B cell (primary cell): ENCODE results near the gene BAZ2B. TPM values are rescaled to one million over a fixed set of nuclear protein-coding genes. Genes with fewer than 3 reads are reported as not detected.

Source experiments
- ATAC-seq: fragments of 200-7000 bp; cut with Tn5 transposase; one replicate; pipeline ENCODE4 v1.10.0; 2021; ENCODE audit warnings: low read depth, mild to moderate bottlenecking, moderate number of reproducible peaks, moderate library complexity
- CTCF ChIA-PET: fragments of 350-600 bp; sonication (Branson Sonifier 250); formaldehyde crosslinking; loops from one replicate; lab custom pipeline; 2021; ENCODE audit warnings: antibody characterized with exemption, inconsistent platforms; lab: Charles Lee
- POLR2A ChIA-PET: fragments of 350-600 bp; sonication (Branson Sonifier 250); formaldehyde crosslinking; loops from one replicate; lab custom pipeline; 2021; ENCODE audit warnings: antibody characterized with exemption; lab: Charles Lee
- DNase-seq: peaks from one replicate; pipeline ENCODE4 v3.0.0; 2013
- H2AFZ ChIP-seq: 2 replicates; pipeline ENCODE4 v1.6.1; 2012; ENCODE audit warnings: mild to moderate bottlenecking, low read depth, low read length; ENCODE audit not compliant: insufficient read depth, poor library complexity, severe bottlenecking
- H3K27ac ChIP-seq, 2 donors: 1 replicate in 1 of 2; 2 replicates in 1 of 2; pipeline ENCODE4 v1.5.1; 2012 to 2013; ENCODE audit warnings: low read length in 2 of 2, mild to moderate bottlenecking in 2 of 2, moderate library complexity in 1 of 2
- H3K27me3 ChIP-seq, 4 experiments: fragments of 200-600 bp in 1 of 4; sonication (generic) in 1 of 4; replicated peaks in 1 of 4; 1 replicate in 2 of 4; 2 replicates in 2 of 4; pipeline versions ENCODE4 v1.6.1 to v1.7.0; 2013 to 2016; ENCODE audit warnings: low read length in 3 of 4, mild to moderate bottlenecking in 2 of 4, mixed read lengths in 1 of 4, moderate library complexity in 1 of 4; ENCODE audit not compliant: insufficient read depth in 4 of 4, control insufficient read depth in 3 of 4; ENCODE audit errors: control extremely low read depth in 1 of 4
- H3K36me3 ChIP-seq, 2 experiments: replicated peaks in 1 of 2; 1 replicate in 1 of 2; 2 replicates in 1 of 2; pipeline versions ENCODE4 v1.6.1 to v1.7.1; 2013; ENCODE audit warnings: low read length in 1 of 2; ENCODE audit not compliant: insufficient read depth in 2 of 2, control insufficient read depth in 1 of 2; ENCODE audit errors: control extremely low read depth in 1 of 2, extremely low read depth in 1 of 2
- H3K4me1 ChIP-seq, 2 donors: fragments of 200-600 bp in 1 of 2; sonication (generic) in 1 of 2; 1 replicate in 1 of 2; 2 replicates in 1 of 2; pipeline versions ENCODE4 v1.5.1 to v1.6.1; 2013 to 2017; ENCODE audit warnings: low read length in 2 of 2; ENCODE audit not compliant: control insufficient read depth in 2 of 2, insufficient read depth in 2 of 2
- H3K4me2 ChIP-seq: replicated peaks from 2 replicates; pipeline ENCODE3; 2012; ENCODE audit warnings: mild to moderate bottlenecking, low read depth, low read length; ENCODE audit not compliant: poor library complexity, severe bottlenecking
- H3K4me3 ChIP-seq, 5 experiments: fragments of 200-600 bp in 1 of 5; sonication (generic) in 1 of 5; 1 replicate in 3 of 5; 2 replicates in 2 of 5; pipeline versions ENCODE4 v1.5.1 to v1.7.0; 2011 to 2016; ENCODE audit warnings: low read length in 4 of 5, mild to moderate bottlenecking in 4 of 5, low read depth in 2 of 5, control low read depth in 1 of 5, moderate library complexity in 1 of 5; ENCODE audit not compliant: insufficient read depth in 1 of 5; ENCODE audit errors: control extremely low read depth in 1 of 5, extremely low read depth in 1 of 5
- H3K79me2 ChIP-seq: fragments of 200-600 bp; sonication (generic); one replicate; pipeline ENCODE4 v1.6.0; 2016; ENCODE audit warnings: low read length; ENCODE audit not compliant: control insufficient read depth, insufficient read depth
- H3K9ac ChIP-seq: fragments of 200-600 bp; sonication (generic); 2 replicates; pipeline ENCODE4 v1.6.1; 2017; ENCODE audit warnings: mild to moderate bottlenecking, low read length, moderate library complexity
- H3K9me3 ChIP-seq, 3 donors: one replicate each; pipeline versions ENCODE4 v1.6.1 to v1.7.1; 2013; ENCODE audit warnings: low read length in 2 of 3; ENCODE audit not compliant: control insufficient read depth in 2 of 3, insufficient read depth in 1 of 3; ENCODE audit errors: control extremely low read depth in 1 of 3
- H4K20me1 ChIP-seq: 2 replicates; pipeline ENCODE4 v1.6.0; 2012; ENCODE audit warnings: mild to moderate bottlenecking, low read length; ENCODE audit not compliant: insufficient read depth, control insufficient read depth, poor library complexity, severe bottlenecking
- H3K27ac Mint-ChIP-seq: one replicate; pipeline ENCODE4 v1.8.0; 2021; ENCODE audit warnings: mixed read lengths
- H3K27me3 Mint-ChIP-seq: one replicate; pipeline ENCODE4 v1.8.0; 2021; ENCODE audit warnings: mixed read lengths
- H3K4me1 Mint-ChIP-seq: one replicate; pipeline ENCODE4 v1.8.0; 2021; ENCODE audit warnings: mixed read lengths
- H3K4me3 Mint-ChIP-seq: one replicate; pipeline ENCODE4 v1.8.0; 2021; ENCODE audit warnings: mixed read lengths
- H3K9me3 Mint-ChIP-seq: one replicate; pipeline ENCODE4 v1.8.0; 2022; ENCODE audit warnings: mixed read lengths; ENCODE audit not compliant: insufficient read depth
- EZH2 ChIP-seq: IDR thresholded peaks from 2 replicates; pipeline ENCODE4 v1.6.1; 2012; ENCODE audit warnings: borderline replicate concordance, low read depth, mild to moderate bottlenecking, moderate library complexity, low read length; ENCODE audit not compliant: insufficient read depth, poor library complexity, severe bottlenecking
- WGBS: methylation state at CpG from one replicate; pipeline ENCODE4 v1.1.5; 2013; ENCODE audit warnings: missing lambda C conversion rate; ENCODE audit not compliant: insufficient coverage; 5-methylcytosine and 5-hydroxymethylcytosine counted together
- intact Hi-C: fragments of 100-400 bp; cut with micrococcal nuclease; formaldehyde crosslinking; loops from one replicate; pipeline ENCODE4 v1.10.0; 2022
- polyA plus RNA-seq: library from polyadenylated mRNA; depleted of rRNA; stranded (reverse); fragments of >200 nt; gene quantifications from 2 replicates; pipeline ENCODE4 v1.2.3, GENCODE V29; 2012
- total RNA-seq, 2 donors: library from RNA; stranded (reverse); fragments of 120-200 nt in 1 of 2; gene quantifications; 1 replicate in 1 of 2; 2 replicates in 1 of 2; pipeline versions ENCODE4 v1.2.3 to v1.2.4, GENCODE V29; 2013 to 2022
- TF ChIP-seq, protein P1 (sequence below): fragments of 200-600 bp; IDR thresholded peaks from one replicate; pipeline ENCODE4 v1.8.0; 2022; ENCODE audit warnings: antibody characterized with exemption, mild to moderate bottlenecking

The BAZ2B gene
- total and polyA plus RNA-seq, 2 donors (not counting 1 experiment from before 2014, with no cell fraction given): 8.6 to 42.3 TPM

DNA sequence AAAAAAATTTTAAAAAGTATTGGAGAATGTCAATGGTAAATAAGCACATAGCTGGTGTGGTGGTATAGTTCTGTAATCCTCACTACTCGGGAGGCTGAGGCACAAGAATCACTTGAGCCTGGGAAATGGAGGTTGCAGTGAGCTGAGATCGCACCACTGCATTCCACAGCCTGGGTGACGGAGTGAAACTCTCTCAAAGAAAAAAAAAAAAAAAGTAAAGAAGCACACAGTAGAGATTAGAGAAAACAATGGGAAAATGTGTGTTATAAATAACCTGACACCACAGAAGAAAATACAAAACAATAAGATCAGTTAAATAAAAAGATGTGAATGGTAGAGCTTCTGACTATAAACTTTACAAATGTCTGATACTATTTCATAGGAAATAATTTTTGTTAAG is 166.2 kb downstream of the BAZ2B start:
- H3K4me3 ChIP-seq: no peak overlapping the region
- TF ChIP-seq, protein P1, sequence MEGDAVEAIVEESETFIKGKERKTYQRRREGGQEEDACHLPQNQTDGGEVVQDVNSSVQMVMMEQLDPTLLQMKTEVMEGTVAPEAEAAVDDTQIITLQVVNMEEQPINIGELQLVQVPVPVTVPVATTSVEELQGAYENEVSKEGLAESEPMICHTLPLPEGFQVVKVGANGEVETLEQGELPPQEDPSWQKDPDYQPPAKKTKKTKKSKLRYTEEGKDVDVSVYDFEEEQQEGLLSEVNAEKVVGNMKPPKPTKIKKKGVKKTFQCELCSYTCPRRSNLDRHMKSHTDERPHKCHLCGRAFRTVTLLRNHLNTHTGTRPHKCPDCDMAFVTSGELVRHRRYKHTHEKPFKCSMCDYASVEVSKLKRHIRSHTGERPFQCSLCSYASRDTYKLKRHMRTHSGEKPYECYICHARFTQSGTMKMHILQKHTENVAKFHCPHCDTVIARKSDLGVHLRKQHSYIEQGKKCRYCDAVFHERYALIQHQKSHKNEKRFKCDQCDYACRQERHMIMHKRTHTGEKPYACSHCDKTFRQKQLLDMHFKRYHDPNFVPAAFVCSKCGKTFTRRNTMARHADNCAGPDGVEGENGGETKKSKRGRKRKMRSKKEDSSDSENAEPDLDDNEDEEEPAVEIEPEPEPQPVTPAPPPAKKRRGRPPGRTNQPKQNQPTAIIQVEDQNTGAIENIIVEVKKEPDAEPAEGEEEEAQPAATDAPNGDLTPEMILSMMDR: no peak
- TF ChIP-seq EZH2: no peak
- no peak overlapping the region for H2AFZ ChIP-seq
- intact Hi-C loops: no loop called here
- peaks cover 0 to 3% (median 0%) of the 10 kb centered on the region in 3 donors for H3K9me3 ChIP-seq
- H3K27ac Mint-ChIP-seq: no peak overlapping the region
- no CpG with 5 or more reads among the region's 3 CpGs for WGBS
- CTCF ChIA-PET: interaction anchor here (0.7 to 0.9 kb wide), 2 partner anchors 14 to 22 kb away, joined by 3 to 4 read pairs; no protein-coding TSS in a partner anchor
- H3K9ac ChIP-seq: no peak overlapping the region
- POLR2A ChIA-PET: no interaction called here
- H3K27ac ChIP-seq: no peak overlapping the region
- ATAC-seq: no peak
- H3K27me3 ChIP-seq: no peaks in the 10 kb centered on the region
- no peak overlapping the region for H3K4me2 ChIP-seq
- H4K20me1 ChIP-seq: no peaks in the 10 kb centered on the region
- H3K4me3 Mint-ChIP-seq: no peak overlapping the region
- DNase-seq: no peak
- H3K36me3 ChIP-seq: peaks cover 0 to 18% of the 10 kb centered on the region in 2 experiments
- H3K4me1 Mint-ChIP-seq: no peaks in the 10 kb centered on the region
- no peaks in the 10 kb centered on the region for H3K27me3 Mint-ChIP-seq
- H3K9me3 Mint-ChIP-seq: no peaks in the 10 kb centered on the region
- H3K79me2 ChIP-seq: no peaks in the 10 kb centered on the region
- no peaks in the 10 kb centered on the region for H3K4me1 ChIP-seq

GRCh38 chr2:159449504-159450124 is 166.7 kb downstream of the BAZ2B start:
- Histone ChIP-seq H3K9ac (no peak overlapping the region), H4K20me1 (no peaks in the 10 kb centered on the region), H2AFZ (no peak overlapping the region), H3K27me3 (no peaks in the 10 kb centered on the region), H3K27ac (no peak overlapping the region), H3K4me1 (no peaks in the 10 kb centered on the region), H3K4me3 (no peak overlapping the region), H3K9me3 (peaks cover 0 to 3% (median 0%) of the 10 kb centered on the region in 3 donors), H3K4me2 (no peak overlapping the region), H3K36me3 (peaks cover 0 to 24% of the 10 kb centered on the region in 2 experiments), H3K79me2 (no peaks in the 10 kb centered on the region)
- H3K27ac Mint-ChIP-seq: no peak overlapping the region
- intact Hi-C loops: no loop called here
- no peak overlapping the region for H3K4me3 Mint-ChIP-seq
- no peak for TF ChIP-seq EZH2
- TF ChIP-seq, protein P1: no peak
- no peaks in the 10 kb centered on the region for H3K9me3 Mint-ChIP-seq
- no peak for ATAC-seq
- ChIA-PET CTCF (no interaction called here), POLR2A (no interaction called here)
- no CpG with 5 or more reads among the region's 1 CpG for WGBS
- no peaks in the 10 kb centered on the region for H3K4me1 Mint-ChIP-seq
- no peaks in the 10 kb centered on the region for H3K27me3 Mint-ChIP-seq
- DNase-seq: no peak
